Sigmoid colon (tissue), 7 donors: ENCODE measurements around the gene IVNS1ABP. TPM values are rescaled to one million over a fixed set of nuclear protein-coding genes. Genes with fewer than 3 reads are reported as not detected.

ENCODE experiments used
- DNase-seq: peaks from one replicate; pipeline ENCODE4 v3.0.0-alpha.2; 2019
- H3K27ac ChIP-seq, 4 donors: fragments of 200-600 bp; sonication (generic); one replicate each; pipeline ENCODE4 v1.5.1; 2016 to 2019; ENCODE audit warnings: mild to moderate bottlenecking in 1 of 4
- H3K27me3 ChIP-seq, 3 donors: fragments of 200-600 bp; sonication (generic); one replicate each; pipeline ENCODE4 v1.5.1; 2019; ENCODE audit warnings: mild to moderate bottlenecking in 1 of 3
- H3K36me3 ChIP-seq, 4 donors: fragments of 200-600 bp; sonication (generic); one replicate each; pipeline ENCODE4 v1.5.1; 2016 to 2019
- H3K4me1 ChIP-seq, 4 donors: fragments of 200-600 bp; sonication (generic); one replicate each; pipeline ENCODE4 v1.5.1; 2017 to 2019
- H3K4me3 ChIP-seq, 4 donors: fragments of 200-600 bp; sonication (generic); one replicate each; pipeline ENCODE4 v1.5.1; 2017 to 2019; ENCODE audit warnings: mild to moderate bottlenecking in 2 of 4, moderate library complexity in 1 of 4
- H3K9me3 ChIP-seq, 4 donors: fragments of 200-600 bp in 3 of 4; sonication (generic) in 3 of 4; one replicate each; pipeline versions ENCODE4 v1.5.1 to v1.6.1; 2013 to 2019
- CTCF ChIP-seq, 4 experiments: fragments of 450-650 bp in 3 of 4; fragments of 200-600 bp in 1 of 4; IDR thresholded peaks; one replicate each; pipeline ENCODE4 v1.5.1; 2016 to 2019; ENCODE audit warnings: antibody characterized with exemption in 4 of 4, mild to moderate bottlenecking in 3 of 4, moderate library complexity in 2 of 4
- EP300 ChIP-seq, 4 donors: sonication (generic); formaldehyde crosslinking; IDR thresholded peaks; one replicate each; pipeline ENCODE4 v1.6.1; 2017; ENCODE audit warnings: antibody characterized with exemption in 4 of 4
- POLR2A ChIP-seq, 2 donors: fragments of 450-650 bp; IDR thresholded peaks; one replicate each; pipeline ENCODE4 v1.6.1; 2016; ENCODE audit warnings: antibody characterized with exemption in 2 of 2, mild to moderate bottlenecking in 2 of 2, moderate library complexity in 2 of 2
- POLR2AphosphoS5 ChIP-seq, 4 donors: sonication (generic); formaldehyde crosslinking; IDR thresholded peaks; one replicate each; pipeline ENCODE4 v1.6.1; 2017; ENCODE audit warnings: antibody characterized with exemption in 4 of 4
- WGBS, 2 donors: extraction: QIAGEN DNeasy Blood & Tissue Kit; methylation state at CpG; one replicate each; pipeline ENCODE4 v1.1.7; 2013; 5-methylcytosine and 5-hydroxymethylcytosine counted together
- intact Hi-C: fragments of 100-400 bp; cut with DNase I; formaldehyde crosslinking; loops from one replicate; pipeline ENCODE4 v1.15.1; 2023
- polyA plus RNA-seq, 3 donors: library from polyadenylated mRNA; stranded (reverse); fragments of 200-250 nt; gene quantifications; one replicate each; pipeline ENCODE4 v1.2.3, GENCODE V29; 2013
- total RNA-seq, 4 donors: library from RNA; depleted of rRNA; stranded (reverse); fragments of >200 nt; gene quantifications; one replicate each; pipeline ENCODE4 v1.1.0, GENCODE V29; 2016
- donor health status: healthy with polysubstance abuse.
- donor health status: Bipolar disorder and iron deficiency.
- donor health status: healthy.

IVNS1ABP gene
- total and polyA plus RNA-seq, 7 donors, result 29.8 to 85.9 (median 36.0) TPM

DNA sequence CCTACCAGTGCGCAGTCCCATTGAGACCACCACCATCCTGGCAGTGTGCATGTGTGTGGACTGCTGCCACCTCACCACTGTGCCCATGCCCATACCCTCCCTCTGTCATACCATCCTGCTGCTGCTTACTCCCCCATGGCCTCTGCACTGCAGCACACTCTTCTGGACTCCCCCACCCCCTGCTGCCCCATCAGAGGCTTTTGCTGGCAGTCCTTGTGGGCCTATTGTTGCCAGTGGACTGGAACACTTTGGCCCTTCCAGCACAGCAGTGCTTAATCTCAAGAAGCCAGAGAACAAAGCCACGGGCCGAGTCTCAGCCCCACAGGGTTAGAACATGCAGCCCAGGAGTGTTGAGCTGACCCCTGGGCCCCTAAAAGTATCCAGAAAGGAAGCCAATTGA, 41.9 kb upstream of the IVNS1ABP start:
- Histone ChIP-seq H3K4me3 (no peak overlapping the region), H3K9me3 (peaks cover 0 to 4% (median 1%) of the 10 kb centered on the region in 4 donors), H3K36me3 (no peaks in the 10 kb centered on the region), H3K27ac (no peak overlapping the region), H3K27me3 (no peaks in the 10 kb centered on the region), H3K4me1 (no peaks in the 10 kb centered on the region)
- intact Hi-C loops, result no loop called here
- TF ChIP-seq EP300 (IDR thresholded peaks at IDR 0.05), result no peak
- TF ChIP-seq POLR2AphosphoS5 (IDR thresholded peaks at IDR 0.05), result no peak
- TF ChIP-seq POLR2A (IDR thresholded peaks at IDR 0.05), result no peak
- TF ChIP-seq CTCF (IDR thresholded peaks at IDR 0.05), result no peak
- 93 to 97% methylated on average over 3 of the region's 3 CpGs for WGBS, 2 donors
- DNase-seq, result no peak

- Histone ChIP-seq H3K27ac (no peak overlapping the region), H3K9me3 (peaks cover 0 to 3% (median under 1%) of the 10 kb centered on the region in 4 donors), H3K36me3 (no peaks in the 10 kb centered on the region), H3K4me3 (no peak overlapping the region), H3K27me3 (no peaks in the 10 kb centered on the region), H3K4me1 (no peaks in the 10 kb centered on the region)
- TF ChIP-seq POLR2AphosphoS5 (IDR thresholded peaks at IDR 0.05) (no peak), EP300 (IDR thresholded peaks at IDR 0.05) (no peak), POLR2A (IDR thresholded peaks at IDR 0.05) (no peak)
- WGBS, 2 donors, result 88 to 91% methylated on average over 2 of the region's 2 CpGs
- intact Hi-C loops, result no loop called here
- no peak for DNase-seq
Observed at GRCh38 chr1:185355947-185356346, 38.9 kb upstream of the IVNS1ABP start.

GRCh38 chr1:185353124-185353523, 36.1 kb upstream of the IVNS1ABP start:
- no peak for DNase-seq
- no peak for TF ChIP-seq EP300 (IDR thresholded peaks at IDR 0.05)
- no peak for TF ChIP-seq POLR2A (IDR thresholded peaks at IDR 0.05)
- TF ChIP-seq POLR2AphosphoS5 (IDR thresholded peaks at IDR 0.05), result no peak
- no peak for TF ChIP-seq CTCF (IDR thresholded peaks at IDR 0.05)
- Histone ChIP-seq H3K4me3 (no peak overlapping the region), H3K9me3 (no peaks in the 10 kb centered on the region), H3K27me3 (no peaks in the 10 kb centered on the region), H3K36me3 (no peaks in the 10 kb centered on the region), H3K27ac (no peak overlapping the region), H3K4me1 (no peaks in the 10 kb centered on the region)
- 89 to 90% methylated on average over 4 of the region's 4 CpGs for WGBS, 2 donors
- intact Hi-C loops, result no loop called here

- no peaks in the 10 kb centered on the region for H3K9me3 ChIP-seq
- H3K4me3 ChIP-seq, result no peak overlapping the region
- no peaks in the 10 kb centered on the region for H3K4me1 ChIP-seq
- no peak overlapping the region for H3K27ac ChIP-seq
- 77 to 93% methylated on average over 2 of the region's 2 CpGs for WGBS, 2 donors
- no peaks in the 10 kb centered on the region for H3K36me3 ChIP-seq
- H3K27me3 ChIP-seq, result no peaks in the 10 kb centered on the region
- intact Hi-C loops, result no loop called here
- TF ChIP-seq EP300 (IDR thresholded peaks at IDR 0.05) (no peak), CTCF (IDR thresholded peaks at IDR 0.05) (no peak), POLR2A (IDR thresholded peaks at IDR 0.05) (no peak), POLR2AphosphoS5 (IDR thresholded peaks at IDR 0.05) (no peak)
- no peak for DNase-seq
Observed at GRCh38 chr1:185351734-185352466, 34.9 kb upstream of the IVNS1ABP start.

- Histone ChIP-seq H3K4me3 (no peak overlapping the region), H3K36me3 (no peaks in the 10 kb centered on the region), H3K27ac (no peak overlapping the region), H3K9me3 (no peaks in the 10 kb centered on the region), H3K27me3 (no peaks in the 10 kb centered on the region), H3K4me1 (no peaks in the 10 kb centered on the region)
- TF ChIP-seq EP300 (IDR thresholded peaks at IDR 0.05), result no peak
- no peak for TF ChIP-seq POLR2AphosphoS5 (IDR thresholded peaks at IDR 0.05)
- TF ChIP-seq POLR2A (IDR thresholded peaks at IDR 0.05), result no peak
- no peak for TF ChIP-seq CTCF (IDR thresholded peaks at IDR 0.05)
- 31 to 48% methylated on average over 2 of the region's 2 CpGs for WGBS, 2 donors
- no peak for DNase-seq
- intact Hi-C loops, result no loop called here
Observed at GRCh38 chr1:185350027-185350442, 33.0 kb upstream of the IVNS1ABP start.
